Measurements from ENCODE around the gene SLC44A5.

DNA sequence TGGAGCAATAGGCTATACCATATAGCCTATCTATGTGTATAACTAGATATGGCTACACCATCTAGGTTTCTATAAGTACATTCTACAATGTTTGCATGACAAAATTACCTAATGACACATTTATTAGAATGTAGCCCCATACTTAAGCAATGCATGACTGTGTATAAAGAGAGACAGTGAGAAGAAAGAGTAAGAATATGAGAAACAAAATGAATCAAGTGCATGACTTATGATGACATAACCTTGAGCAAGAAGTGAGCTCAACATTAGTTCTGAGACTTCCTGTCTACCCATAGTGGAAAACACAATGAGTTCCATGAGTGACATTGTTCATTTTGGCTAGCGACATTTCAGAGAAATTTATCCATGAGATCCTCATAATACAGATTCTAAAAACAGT, 10.1 kb downstream of the SLC44A5 start:
- TF ChIP-seq POLR2A (IDR thresholded peaks at IDR 0.05; ENCODE audit: extremely low read depth, insufficient read length) (no peak), MYC (IDR thresholded peaks at IDR 0.05; ENCODE audit: low read depth, low read length) (no peak), CTCF (IDR thresholded peaks at IDR 0.05; ENCODE audit: low read depth, low read length) (no peak)
- TF ChIP-seq, protein P1, sequence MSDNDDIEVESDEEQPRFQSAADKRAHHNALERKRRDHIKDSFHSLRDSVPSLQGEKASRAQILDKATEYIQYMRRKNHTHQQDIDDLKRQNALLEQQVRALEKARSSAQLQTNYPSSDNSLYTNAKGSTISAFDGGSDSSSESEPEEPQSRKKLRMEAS (IDR thresholded peaks at IDR 0.05; ENCODE audit: low read depth, low read length): no peak
